H1 (cell line): ENCODE data around the gene SIK1. TPM values are rescaled to one million over a fixed set of nuclear protein-coding genes. Genes with fewer than 3 reads are reported as not detected.
"Not testable (repeated sequence)": the region's sequence is repeated elsewhere in the genome, so short reads cannot be mapped to it uniquely, and the experiment has no call there.

ENCODE experiments used
- CTCF ChIA-PET: fragments of 300-600 bp; sonication (Branson Sonifier 250); formaldehyde crosslinking; loops from one replicate; lab custom pipeline; 2021; ENCODE audit not compliant: partially characterized antibody; lab: Charles Lee
- POLR2A ChIA-PET: fragments of 300-600 bp; sonication (Branson Sonifier 250); formaldehyde crosslinking; loops from one replicate; lab custom pipeline; 2021; ENCODE audit warnings: inconsistent platforms; ENCODE audit not compliant: partially characterized antibody; lab: Charles Lee
- DNase-seq, 2 experiments: peaks; one replicate each; pipeline versions ENCODE4 v3.0.0 to v3.0.0-alpha.2; 2010 to 2022; ENCODE audit warnings: low spot score in 2 of 2, low read depth in 1 of 2, mixed read lengths in 1 of 2
- FAIRE-seq: peaks from 2 replicates; lab custom pipeline; 2011; peaks lifted over from hg19 to GRCh38; lab: Jason Lieb, UNC
- H2AFZ ChIP-seq: 2 replicates; pipeline ENCODE4 v1.8.1; 2012; ENCODE audit warnings: low read length, inconsistent platforms
- H2AK5ac ChIP-seq: 2 replicates; pipeline ENCODE4 v1.6.1; 2013; ENCODE audit warnings: low read depth, low read length
- H2BK120ac ChIP-seq: replicated peaks from 2 replicates; pipeline ENCODE3; 2013; ENCODE audit warnings: low read depth, low read length, inconsistent platforms
- H2BK12ac ChIP-seq: 2 replicates; pipeline ENCODE4 v1.6.1; 2013; ENCODE audit warnings: low read depth, low read length
- H2BK15ac ChIP-seq: 2 replicates; pipeline ENCODE4 v1.6.1; 2013; ENCODE audit warnings: low read length
- H2BK20ac ChIP-seq: 2 replicates; pipeline ENCODE4 v1.6.1; 2013; ENCODE audit warnings: low read length
- H2BK5ac ChIP-seq: 2 replicates; pipeline ENCODE4 v1.6.1; 2013; ENCODE audit warnings: low read depth, low read length
- H3K14ac ChIP-seq: 2 replicates; pipeline ENCODE4 v1.6.1; 2013; ENCODE audit warnings: inconsistent platforms; ENCODE audit not compliant: insufficient read length
- H3K18ac ChIP-seq: 2 replicates; pipeline ENCODE4 v1.6.1; 2013; ENCODE audit warnings: low read length; ENCODE audit errors: extremely low read depth
- H3K23ac ChIP-seq: 2 replicates; pipeline ENCODE4 v1.6.1; 2013; ENCODE audit warnings: inconsistent platforms; ENCODE audit not compliant: insufficient read length
- H3K23me2 ChIP-seq: 2 replicates; pipeline ENCODE4 v1.6.1; 2013; ENCODE audit warnings: low read depth, low read length
- H3K27ac ChIP-seq: 2 replicates; pipeline ENCODE4 v1.6.1; 2011; ENCODE audit warnings: low read depth, low read length, inconsistent platforms
- H3K27me3 ChIP-seq, 4 experiments: replicated peaks in 1 of 4; 1 replicate in 1 of 4; 2 replicates in 3 of 4; pipeline versions ENCODE4 v1.6.1 to v1.8.1; 2011 to 2013; ENCODE audit warnings: low read length in 3 of 4, mild to moderate bottlenecking in 3 of 4, inconsistent platforms in 2 of 4, mixed read lengths in 2 of 4, moderate library complexity in 1 of 4; ENCODE audit not compliant: control insufficient read depth in 3 of 4, insufficient read depth in 3 of 4; ENCODE audit errors: extremely low read depth in 1 of 4
- H3K36me3 ChIP-seq, 4 experiments: 2 replicates each; pipeline versions ENCODE4 v1.6.1 to v1.8.1; 2011 to 2013; ENCODE audit warnings: mild to moderate bottlenecking in 4 of 4, low read length in 3 of 4, moderate library complexity in 2 of 4, control low read depth in 1 of 4, inconsistent platforms in 1 of 4; ENCODE audit not compliant: insufficient read depth in 4 of 4, control insufficient read depth in 2 of 4
- H3K4ac ChIP-seq: replicated peaks from 2 replicates; pipeline ENCODE3; 2013; ENCODE audit warnings: low read length, low read depth, mixed read lengths, inconsistent platforms; ENCODE audit not compliant: insufficient read length
- H3K4me1 ChIP-seq, 4 experiments: replicated peaks in 1 of 4; 1 replicate in 1 of 4; 2 replicates in 3 of 4; pipeline versions ENCODE4 v1.6.1 to v1.8.1; 2011 to 2013; ENCODE audit warnings: low read length in 3 of 4, inconsistent platforms in 2 of 4, mixed read lengths in 1 of 4; ENCODE audit not compliant: insufficient read depth in 4 of 4, control insufficient read depth in 3 of 4
- H3K4me2 ChIP-seq, 2 experiments: 2 replicates each; pipeline versions ENCODE4 v1.6.1 to v1.8.1; 2011 to 2013; ENCODE audit warnings: low read depth in 2 of 2, low read length in 2 of 2, control low read depth in 1 of 2, inconsistent platforms in 1 of 2, mild to moderate bottlenecking in 1 of 2; ENCODE audit not compliant: insufficient read depth in 1 of 2
- H3K4me3 ChIP-seq, 4 experiments: fragments of 200-600, 300-600 bp in 1 of 4; sonication (generic), shearing (Covaris generic), sonication (Bioruptor Twin) in 1 of 4; 2 replicates each; pipeline versions ENCODE4 v1.5.1 to v1.8.1; 2011 to 2016; ENCODE audit warnings: low read length in 4 of 4, low read depth in 3 of 4, control low read depth in 2 of 4, inconsistent platforms in 2 of 4, mild to moderate bottlenecking in 2 of 4, mixed read lengths in 1 of 4, moderate library complexity in 1 of 4; ENCODE audit not compliant: insufficient read depth in 2 of 4; ENCODE audit errors: extremely low read depth in 1 of 4
- H3K56ac ChIP-seq: replicated peaks from 2 replicates; pipeline ENCODE3; 2013; ENCODE audit warnings: low read depth, mild to moderate bottlenecking, mixed read lengths, low read length, inconsistent platforms; ENCODE audit not compliant: insufficient read length
- H3K79me1 ChIP-seq: 2 replicates; pipeline ENCODE4 v1.6.1; 2013; ENCODE audit warnings: low read depth, low read length, control low read depth
- H3K79me2 ChIP-seq, 2 experiments: 2 replicates each; pipeline versions ENCODE4 v1.6.1 to v1.8.1; 2012 to 2013; ENCODE audit warnings: low read length in 2 of 2, mild to moderate bottlenecking in 2 of 2, inconsistent platforms in 1 of 2; ENCODE audit not compliant: insufficient read depth in 2 of 2, control insufficient read depth in 1 of 2
- H3K9ac ChIP-seq, 4 experiments: replicated peaks in 1 of 4; 1 replicate in 1 of 4; 2 replicates in 3 of 4; pipeline versions ENCODE4 v1.6.1 to v1.8.1; 2011 to 2013; ENCODE audit warnings: low read depth in 3 of 4, low read length in 3 of 4, control low read depth in 2 of 4, mild to moderate bottlenecking in 2 of 4, moderate library complexity in 2 of 4, inconsistent platforms in 1 of 4; ENCODE audit errors: extremely low read depth in 1 of 4
- H3K9me3 ChIP-seq, 2 experiments: 2 replicates each; pipeline versions ENCODE4 v1.6.1 to v1.8.1; 2012 to 2013; ENCODE audit warnings: mild to moderate bottlenecking in 2 of 2, moderate library complexity in 2 of 2, control low read depth in 1 of 2, inconsistent platforms in 1 of 2, low read depth in 1 of 2, low read length in 1 of 2, mixed read lengths in 1 of 2; ENCODE audit not compliant: insufficient read depth in 2 of 2
- H4K20me1 ChIP-seq, 2 experiments: replicated peaks in 1 of 2; 2 replicates each; pipeline versions ENCODE3 to v1.8.1; 2011 to 2013; ENCODE audit warnings: inconsistent platforms in 2 of 2, low read length in 2 of 2, mild to moderate bottlenecking in 1 of 2; ENCODE audit not compliant: insufficient read depth in 2 of 2, control insufficient read depth in 1 of 2
- H4K5ac ChIP-seq: 2 replicates; pipeline ENCODE4 v1.6.1; 2013; ENCODE audit warnings: low read length, low read depth, mixed read lengths, inconsistent platforms; ENCODE audit not compliant: insufficient read length
- H4K8ac ChIP-seq: 2 replicates; pipeline ENCODE4 v1.8.0; 2013; ENCODE audit warnings: mild to moderate bottlenecking, moderate library complexity, low read length, inconsistent platforms; ENCODE audit not compliant: insufficient read depth; ENCODE audit errors: extremely low read depth
- H4K91ac ChIP-seq: replicated peaks from 2 replicates; pipeline ENCODE3; 2013; ENCODE audit warnings: low read length, mixed read lengths, inconsistent platforms; ENCODE audit not compliant: insufficient read length
- WGBS, 2 experiments: shearing (Covaris generic) in 1 of 2; methylation state at CpG; one replicate each; pipeline versions ENCODE4 v1.1.6 to v1.1.7; 2013 to 2015; ENCODE audit warnings: low lambda C conversion rate in 2 of 2, mixed read lengths in 2 of 2, inconsistent platforms in 1 of 2, low coverage in 1 of 2, missing lambda C conversion rate in 1 of 2; ENCODE audit not compliant: insufficient replicate concordance in 2 of 2, insufficient coverage in 1 of 2, insufficient read length in 1 of 2; ENCODE audit errors: extremely low coverage in 1 of 2, missing lambda C conversion rate in 1 of 2; 5-methylcytosine and 5-hydroxymethylcytosine counted together
- polyA plus RNA-seq, 7 experiments: library from polyadenylated mRNA; depleted of rRNA in 3 of 7; stranded (reverse) in 5 of 7; unstranded in 2 of 7; fragments of >200 nt in 5 of 7; fragments of 200-250 nt in 2 of 7; gene quantifications; 1 replicate in 5 of 7; 2 replicates in 1 of 7; 4 replicates in 1 of 7; pipeline versions ENCODE4 v1.2.1 to v1.2.3, GENCODE V29; 2011 to 2013; ENCODE audit warnings: missing spikeins in 2 of 7, mixed read lengths in 2 of 7
- total RNA-seq: library from RNA; stranded (reverse); fragmentation: NEBNext Ultra II Directional; extraction: Animal tissue kit (Norgen Biotek cat#: 25700); gene quantifications from 2 replicates; pipeline ENCODE4 v1.2.1, GENCODE V29; 2021

Gene SIK1
- total and polyA plus RNA-seq, 2 of the 8 experiments (the other 6 are each of a cell fraction or from before 2014, with no cell fraction given), result 1.5 to 6.7 TPM

DNA sequence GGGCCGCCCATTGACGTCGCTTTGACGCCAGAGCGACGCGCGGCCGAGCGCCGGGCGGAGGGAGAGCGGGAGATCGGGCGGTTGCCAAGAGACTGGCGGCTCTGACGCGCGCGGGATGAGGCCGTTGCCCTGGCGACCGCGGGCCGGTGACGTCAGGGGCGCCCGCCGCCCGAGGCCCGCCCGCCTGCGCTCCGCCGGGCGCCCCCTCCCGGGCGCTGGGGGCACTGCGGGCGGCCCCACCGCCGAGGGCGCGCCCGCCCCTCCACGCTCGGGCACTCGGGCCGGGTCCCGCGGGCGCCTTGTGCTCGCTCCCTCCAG is 270 bp upstream of the SIK1 start:
- H3K9ac ChIP-seq, H4K20me1 ChIP-seq, H3K79me2 ChIP-seq, H3K9me3 ChIP-seq, H3K36me3 ChIP-seq, H3K14ac ChIP-seq, DNase-seq, H3K4me2 ChIP-seq, H3K4me1 ChIP-seq, H2BK20ac ChIP-seq, H3K27ac ChIP-seq, H2BK5ac ChIP-seq, H3K79me1 ChIP-seq, POLR2A ChIA-PET, H3K27me3 ChIP-seq, H3K56ac ChIP-seq, H2BK15ac ChIP-seq, H4K91ac ChIP-seq, H3K23ac ChIP-seq, H3K4ac ChIP-seq, H2BK12ac ChIP-seq, H2AFZ ChIP-seq, H4K5ac ChIP-seq, H2AK5ac ChIP-seq, H2BK120ac ChIP-seq, CTCF ChIA-PET, H3K23me2 ChIP-seq, FAIRE-seq, H3K4me3 ChIP-seq, H4K8ac ChIP-seq, H3K18ac ChIP-seq: not testable (repeated sequence)
- WGBS, 2 experiments, result no CpG with 5 or more reads among the region's 53 CpGs

DNA sequence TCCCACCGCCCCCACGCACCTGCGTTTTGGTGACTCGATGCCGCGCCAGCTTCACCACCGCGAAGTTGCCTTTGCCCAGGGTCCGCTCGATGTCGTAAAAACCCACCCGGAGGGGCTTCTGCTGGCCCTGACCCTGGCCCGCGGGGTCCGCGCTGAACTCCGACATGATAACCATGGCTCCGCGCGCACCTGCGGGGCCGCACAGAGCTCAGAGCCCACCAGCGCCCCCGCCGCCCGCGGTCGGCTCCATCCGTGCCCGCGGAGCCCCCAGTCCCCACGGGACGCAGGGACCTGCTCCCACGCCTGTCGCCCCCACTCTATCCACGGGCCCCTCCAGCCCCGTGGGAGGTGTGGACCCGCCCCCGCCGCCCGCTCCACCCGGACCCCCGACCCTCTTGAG is 927 bp downstream of the SIK1 start:
- H2AFZ ChIP-seq, H3K79me2 ChIP-seq, H4K20me1 ChIP-seq, H3K9ac ChIP-seq, H2BK20ac ChIP-seq, H3K18ac ChIP-seq, H2BK120ac ChIP-seq, H3K4me2 ChIP-seq, H2BK15ac ChIP-seq, CTCF ChIA-PET, H3K14ac ChIP-seq, H4K5ac ChIP-seq, H3K56ac ChIP-seq, POLR2A ChIA-PET, H3K27ac ChIP-seq, H3K4ac ChIP-seq, H3K79me1 ChIP-seq, H3K23ac ChIP-seq, DNase-seq, H3K23me2 ChIP-seq, H3K36me3 ChIP-seq, H2BK12ac ChIP-seq, H4K91ac ChIP-seq, H3K4me3 ChIP-seq, H2BK5ac ChIP-seq, H3K4me1 ChIP-seq, H3K9me3 ChIP-seq, H2AK5ac ChIP-seq, H4K8ac ChIP-seq, H3K27me3 ChIP-seq, FAIRE-seq: not testable (repeated sequence)
- no CpG with 5 or more reads among the region's 43 CpGs for WGBS, 2 experiments
